NK-92 (cell line): ENCODE measurements around the gene CAT.
"Not testable (repeated sequence)": the region's sequence is repeated elsewhere in the genome, so short reads cannot be mapped to it uniquely, and the experiment has no call there.

Source experiments
- DNase-seq: peaks from one replicate; lab custom pipeline; 2025; ENCODE audit not compliant: unreplicated experiment; lab: John Stamatoyannopoulos, UW

CAT gene

GRCh38 chr11:34424826-34425225, 13.9 kb upstream of the CAT start:
- not testable (repeated sequence) for DNase-seq

- no peak for DNase-seq
These were observed 13.4 kb upstream of the CAT start for GRCh38 chr11:34425360-34425759.

- DNase-seq: no peak
These were observed 12.9 kb upstream of the CAT start for GRCh38 chr11:34425867-34426266.

DNA sequence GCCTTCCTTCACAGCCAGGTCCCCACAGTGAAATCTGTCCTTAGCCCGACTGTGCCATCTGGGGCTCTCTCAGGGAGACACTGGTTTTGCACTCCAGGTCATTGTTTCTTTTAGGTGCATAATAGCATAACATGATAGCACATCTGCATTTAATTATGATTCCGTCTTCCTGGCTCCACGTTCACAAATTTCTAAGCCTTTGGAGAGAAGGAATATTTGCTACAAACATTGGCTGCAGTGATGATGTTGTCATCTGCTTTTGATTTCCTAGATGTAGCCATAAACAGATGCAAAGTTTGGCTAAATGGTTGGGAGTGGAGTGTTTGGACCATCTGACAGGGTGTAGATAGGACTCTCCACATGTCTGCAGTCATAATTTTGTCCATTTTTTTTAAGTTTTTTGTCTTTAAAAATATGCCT, 12.0 kb upstream of the CAT start:
- DNase-seq: no peak

GRCh38 chr11:34427186-34427805, 11.4 kb upstream of the CAT start:
- no peak for DNase-seq

DNA sequence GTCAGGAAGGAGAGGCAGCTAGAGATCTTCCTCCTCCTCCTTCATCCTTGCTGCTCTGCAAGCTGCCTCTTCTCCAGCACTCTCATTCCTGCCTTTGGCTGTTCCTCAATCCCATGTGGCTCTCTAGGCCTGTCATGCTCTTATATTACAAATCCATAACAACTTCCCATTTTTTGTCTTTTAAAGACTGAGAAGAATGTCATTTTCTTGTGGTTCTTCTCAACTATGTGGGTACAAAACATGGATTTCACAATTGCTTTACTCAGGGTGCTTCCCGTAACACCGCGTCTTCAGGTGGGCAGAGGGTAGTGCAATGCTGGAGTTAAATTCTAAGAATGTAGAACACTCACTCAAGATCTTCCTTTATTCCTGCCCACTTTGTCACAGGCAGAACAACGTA, 6.8 kb upstream of the CAT start:
- no peak for DNase-seq

DNA sequence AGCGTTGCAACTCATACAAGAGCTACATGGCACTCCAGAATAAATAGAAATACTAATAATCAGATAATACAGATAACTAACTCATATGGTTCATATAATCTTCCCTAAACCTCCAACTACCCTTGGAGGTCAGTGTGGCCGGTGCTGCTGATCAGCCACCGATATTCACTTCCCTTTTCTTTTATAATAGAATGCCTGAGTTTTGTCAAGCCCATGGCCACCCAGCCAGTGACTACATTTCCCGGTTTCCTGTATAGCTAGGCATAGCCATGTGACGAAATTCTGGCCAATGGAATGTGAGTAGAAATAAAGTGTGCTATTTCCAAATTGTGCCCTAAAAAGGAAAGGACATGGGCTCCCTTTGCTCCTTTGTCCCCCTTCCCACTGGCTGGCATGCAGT, 5.9 kb upstream of the CAT start:
- DNase-seq: no peak

DNA sequence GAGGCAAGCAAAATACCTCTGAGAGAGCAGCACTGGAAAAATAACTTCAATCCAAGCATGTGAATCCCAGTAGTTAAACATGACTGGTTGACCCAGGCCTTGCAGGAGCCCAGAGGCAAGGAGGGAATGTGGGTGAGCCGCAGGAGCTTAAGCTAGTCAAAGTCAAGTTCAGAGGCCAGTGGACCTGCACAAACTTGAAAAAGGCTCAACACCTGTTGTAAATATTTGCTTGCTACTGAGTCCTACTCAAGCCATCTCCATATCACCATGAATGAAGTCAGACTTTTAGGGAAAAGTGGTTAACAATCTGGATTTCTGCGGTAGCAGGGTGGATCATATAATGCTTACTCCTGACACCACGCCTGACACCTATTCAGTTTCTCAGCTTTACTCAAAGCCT, 4.8 kb upstream of the CAT start:
- DNase-seq: no peak

DNA sequence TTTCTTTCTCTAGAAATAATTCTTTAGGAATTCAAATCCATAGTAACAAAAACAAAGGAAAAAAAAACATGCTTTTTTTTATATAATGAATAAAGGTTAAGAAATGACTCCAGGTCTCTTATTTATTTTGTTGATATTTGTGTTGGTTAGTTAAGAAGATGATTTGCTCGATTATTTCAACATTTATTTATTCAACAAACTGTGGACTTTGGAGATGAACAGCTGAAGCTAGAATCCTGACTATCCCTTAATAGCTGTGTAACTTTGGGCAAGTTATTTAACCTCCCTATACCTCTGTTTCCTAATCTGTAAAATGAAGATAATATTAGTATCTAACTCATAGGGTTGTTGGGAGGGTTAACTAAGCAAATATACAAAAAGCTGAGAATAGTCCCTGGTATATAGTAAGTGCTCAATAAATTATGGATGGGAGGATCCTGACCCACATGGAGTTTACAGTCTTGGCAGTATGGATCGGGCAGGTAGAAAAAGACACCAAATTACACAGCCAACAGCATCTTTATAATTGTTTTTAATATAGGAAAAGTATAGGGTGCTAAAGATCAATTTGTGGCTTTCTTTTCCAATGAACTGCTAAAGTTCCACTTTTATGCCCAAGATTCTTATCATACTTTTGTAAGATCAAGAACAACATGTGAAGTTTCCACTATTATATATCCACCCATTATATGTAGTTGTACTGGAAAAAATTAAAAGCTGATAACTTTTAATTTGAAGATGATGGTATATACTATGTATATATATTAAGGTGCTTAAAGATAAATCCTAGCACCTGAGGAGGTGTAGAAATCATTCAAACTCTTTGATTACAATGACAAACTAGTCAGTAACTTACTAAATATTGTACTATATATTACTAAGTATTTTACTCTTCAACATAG, 1.3 kb upstream of the CAT start:
- no peak for DNase-seq

DNA sequence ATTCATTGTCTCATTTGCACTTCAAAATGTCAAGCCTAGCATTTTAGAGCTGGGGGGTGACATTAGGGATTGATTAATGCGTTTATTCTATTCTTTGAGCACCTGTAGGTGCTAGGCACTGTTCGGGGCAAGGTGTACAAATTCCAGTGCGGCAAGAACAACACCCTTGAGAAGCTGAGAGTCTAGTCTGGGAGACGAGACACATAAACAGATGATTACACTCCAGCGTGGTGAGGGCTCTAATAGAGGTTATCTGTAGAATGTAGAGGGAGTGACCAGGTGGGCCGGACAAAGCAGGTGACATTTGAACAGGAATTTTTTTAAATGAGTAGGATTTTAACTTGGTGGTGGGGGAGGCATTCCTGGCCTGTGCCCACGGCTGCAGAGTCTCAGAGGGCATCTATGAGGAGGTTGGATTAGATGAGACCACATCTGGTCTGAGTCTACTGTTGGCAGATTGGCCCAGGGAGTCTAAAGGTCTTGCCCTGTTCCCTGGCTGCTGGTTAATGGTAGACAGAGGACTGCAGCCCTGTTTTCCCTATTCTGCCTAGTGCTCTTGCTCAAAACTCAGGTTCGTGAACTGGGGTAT, 970 bp downstream of the CAT start:
- no peak for DNase-seq

DNA sequence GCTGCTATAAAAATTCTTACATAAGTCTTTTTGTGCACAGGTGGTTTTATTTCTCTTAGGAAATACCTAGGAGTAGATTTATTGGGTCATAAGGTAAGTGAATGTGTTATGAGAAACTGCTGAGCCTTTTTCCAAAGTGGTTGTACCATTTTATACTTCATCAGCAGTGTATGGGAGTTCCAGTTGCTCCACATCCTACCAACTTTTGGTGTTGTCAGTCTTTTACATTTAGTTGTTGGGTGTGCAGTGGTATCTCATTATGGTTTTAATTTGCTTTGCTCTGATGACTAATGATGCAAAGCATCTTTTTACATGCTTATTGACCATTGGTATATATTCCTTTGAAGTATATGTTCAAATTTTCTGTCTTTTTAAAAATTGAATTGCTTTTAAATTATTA, 3.1 kb downstream of the CAT start:
- no peak for DNase-seq

- no peak for DNase-seq
These were observed 4.4 kb downstream of the CAT start for GRCh38 chr11:34443136-34443535.

DNA sequence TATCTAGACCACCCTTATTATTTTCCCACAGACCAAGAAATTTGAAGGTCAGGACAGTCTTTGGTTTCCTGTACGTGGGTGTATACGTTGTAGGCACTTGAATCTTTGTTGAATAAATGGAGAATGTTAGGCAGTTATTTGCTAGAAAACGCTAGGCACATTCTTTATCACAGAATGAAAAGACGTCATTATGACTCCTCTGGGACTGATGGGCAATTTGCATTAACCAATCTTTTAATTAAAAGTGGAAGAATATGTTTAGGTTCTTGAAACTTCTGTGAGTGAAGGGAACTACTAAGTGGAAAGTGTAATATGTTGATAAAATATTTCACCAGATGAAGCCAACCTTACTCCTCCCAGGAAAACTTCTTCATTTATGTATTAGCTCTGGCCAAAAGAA, 5.7 kb downstream of the CAT start:
- no peak for DNase-seq

GRCh38 chr11:34445956-34446355, 7.2 kb downstream of the CAT start:
- DNase-seq: no peak

DNA sequence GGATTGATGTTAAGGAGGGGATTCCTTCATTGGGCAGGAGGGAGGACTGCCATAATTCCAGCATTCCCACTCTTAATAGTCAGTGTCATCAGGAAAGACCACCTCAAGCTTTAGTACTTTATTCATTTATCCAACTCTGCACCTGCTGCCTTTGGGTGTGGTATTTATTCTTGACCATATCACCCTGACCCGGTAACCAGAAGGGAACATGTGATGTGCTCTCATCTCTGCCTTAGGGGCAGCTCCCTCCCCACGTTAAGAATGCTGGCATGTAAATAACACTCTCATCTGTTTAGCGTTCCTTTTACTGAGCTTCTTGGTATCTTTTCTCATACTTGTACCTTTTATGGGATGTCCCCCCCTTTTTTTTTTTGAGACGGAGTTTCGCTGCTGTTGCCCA, 7.7 kb downstream of the CAT start:
- no peak for DNase-seq

- DNase-seq: no peak
These were observed 8.3 kb downstream of the CAT start for GRCh38 chr11:34447044-34447443.

- no peak for DNase-seq
These were observed 9.7 kb downstream of the CAT start for GRCh38 chr11:34448223-34448994.

DNA sequence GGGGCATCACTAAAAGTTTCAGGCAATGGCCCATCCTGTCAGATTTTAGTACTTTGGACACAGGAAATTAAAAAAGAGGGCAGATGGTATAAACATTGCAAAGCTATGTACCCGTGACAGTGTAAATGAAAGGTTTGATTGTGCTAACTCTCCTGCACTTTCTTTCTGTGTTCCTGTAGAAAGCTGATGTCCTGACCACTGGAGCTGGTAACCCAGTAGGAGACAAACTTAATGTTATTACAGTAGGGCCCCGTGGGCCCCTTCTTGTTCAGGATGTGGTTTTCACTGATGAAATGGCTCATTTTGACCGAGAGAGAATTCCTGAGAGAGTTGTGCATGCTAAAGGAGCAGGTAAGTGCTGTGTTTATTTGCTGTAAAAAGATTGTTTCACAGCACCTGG, 10.3 kb downstream of the CAT start:
- DNase-seq: no peak

DNA sequence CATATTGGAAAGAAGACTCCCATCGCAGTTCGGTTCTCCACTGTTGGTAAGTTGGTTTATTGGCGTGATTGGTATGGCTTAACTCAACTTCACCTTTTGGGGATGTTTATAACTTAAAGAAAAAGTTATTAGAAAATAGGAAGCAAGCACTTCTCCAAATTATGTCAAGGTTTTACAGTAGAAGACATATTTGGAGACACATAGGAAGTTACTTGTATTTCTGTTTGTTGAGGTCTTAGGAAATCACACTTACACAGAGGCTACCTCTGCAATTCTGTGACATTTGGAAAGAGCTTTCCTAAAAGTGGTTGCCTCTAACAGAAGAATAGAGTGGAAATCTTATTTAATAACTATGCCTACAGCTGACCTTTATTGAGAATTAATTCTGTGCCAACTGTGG, 12.3 kb downstream of the CAT start:
- no peak for DNase-seq

GRCh38 chr11:34454308-34455032, 15.7 kb downstream of the CAT start:
- no peak for DNase-seq

GRCh38 chr11:34457607-34458006, 18.9 kb downstream of the CAT start:
- no peak for DNase-seq
